ENCODE measurements around the gene IYD. TPM values are rescaled to one million over a fixed set of nuclear protein-coding genes. Genes with fewer than 3 reads are reported as not detected.

Gene IYD
- total and polyA plus RNA-seq, 10 of the 15 experiments (the other 5 are each of a cell fraction or from before 2014, with no cell fraction given) = 0.07 TPM; not detected in 9

DNA sequence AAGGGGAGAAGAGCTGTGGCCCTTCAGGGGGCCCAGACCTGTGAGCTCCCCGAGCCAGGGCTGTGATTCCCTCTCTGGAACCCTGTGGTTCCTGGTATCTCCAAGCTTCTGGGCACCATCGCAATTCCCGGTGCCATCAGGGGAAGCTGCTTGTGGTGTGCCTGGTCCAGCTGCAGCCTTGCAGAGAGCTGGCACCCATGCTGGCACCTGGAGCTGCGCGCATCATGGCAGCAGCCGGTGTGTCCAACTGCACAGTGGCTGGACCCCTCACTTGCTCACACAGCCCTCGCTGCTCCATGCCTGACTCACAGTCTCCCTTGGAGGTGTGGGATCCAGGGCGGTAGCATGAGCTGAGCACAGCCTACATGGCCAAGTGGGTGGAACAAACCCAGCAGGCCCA, 56.7 kb downstream of the IYD start:
- no peak for ATAC-seq
- Histone ChIP-seq H3K4me2 (ENCODE audit: control insufficient read depth, insufficient read depth) (no peak overlapping the region), H3K9me3 (replicated peaks; ENCODE audit: control insufficient read depth, insufficient read depth, low read length) (no peaks in the 10 kb centered on the region; the same call in 2 of the 3 replicates), H3K27me3 (replicated peaks in 1 of 2; ENCODE audit: control insufficient read depth in 2 of 2, insufficient read depth in 2 of 2, low read length in 1 of 2) (no peaks in the 10 kb centered on the region), H2AFZ (ENCODE audit: control insufficient read depth, low read depth, low read length) (no peak overlapping the region), H3K36me3 (ENCODE audit: control insufficient read depth in 2 of 2, insufficient read depth in 2 of 2, low read length in 1 of 2) (no peaks in the 10 kb centered on the region), H3K79me2 (ENCODE audit: control insufficient read depth, insufficient read depth, low read length) (no peaks in the 10 kb centered on the region), H3K4me1 (ENCODE audit: control insufficient read depth, insufficient read depth, low read length) (no peaks in the 10 kb centered on the region), H3K4me3 (no peak overlapping the region), H3K27ac (ENCODE audit: control insufficient read depth, insufficient read depth) (no peak overlapping the region), H4K20me1 (ENCODE audit: control insufficient read depth, insufficient read depth) (no peaks in the 10 kb centered on the region), H3K9ac (ENCODE audit: control insufficient read depth, insufficient read depth, low read length) (no peak overlapping the region)
- CTCF ChIA-PET = interaction anchor here (0.8 kb wide), 1 partner anchor 316 kb away, joined by 3 read pairs; no protein-coding TSS in a partner anchor
- WGBS (ENCODE audit: insufficient coverage, insufficient replicate concordance, low lambda C conversion rate, missing lambda C conversion rate) = 69% methylated on average over 8 of the region's 8 CpGs
- no peak for FAIRE-seq
- in situ Hi-C loops (cut with MboI) = no loop called here
- SMC1A ChIA-PET (ENCODE audit: uncharacterized antibody, unreplicated experiment) = interaction anchor here (0.8 to 1.2 kb wide), 3 partner anchors 388 to 392 kb away, joined by 3 to 4 read pairs (median 3); no protein-coding TSS in a partner anchor
- RAD21 ChIA-PET (ENCODE audit: unreplicated experiment) = interaction anchor here (1.2 kb wide), 1 partner anchor 392 kb away, joined by 4 read pairs; no protein-coding TSS in a partner anchor
- TF ChIP-seq SIX5 (IDR thresholded peaks at IDR 0.05; ENCODE audit: low read depth, low read length, severe bottlenecking) = no peak
- TF ChIP-seq POLR2AphosphoS5 (IDR thresholded peaks at IDR 0.05; ENCODE audit: low read length) = no peak
- TF ChIP-seq, protein P1, sequence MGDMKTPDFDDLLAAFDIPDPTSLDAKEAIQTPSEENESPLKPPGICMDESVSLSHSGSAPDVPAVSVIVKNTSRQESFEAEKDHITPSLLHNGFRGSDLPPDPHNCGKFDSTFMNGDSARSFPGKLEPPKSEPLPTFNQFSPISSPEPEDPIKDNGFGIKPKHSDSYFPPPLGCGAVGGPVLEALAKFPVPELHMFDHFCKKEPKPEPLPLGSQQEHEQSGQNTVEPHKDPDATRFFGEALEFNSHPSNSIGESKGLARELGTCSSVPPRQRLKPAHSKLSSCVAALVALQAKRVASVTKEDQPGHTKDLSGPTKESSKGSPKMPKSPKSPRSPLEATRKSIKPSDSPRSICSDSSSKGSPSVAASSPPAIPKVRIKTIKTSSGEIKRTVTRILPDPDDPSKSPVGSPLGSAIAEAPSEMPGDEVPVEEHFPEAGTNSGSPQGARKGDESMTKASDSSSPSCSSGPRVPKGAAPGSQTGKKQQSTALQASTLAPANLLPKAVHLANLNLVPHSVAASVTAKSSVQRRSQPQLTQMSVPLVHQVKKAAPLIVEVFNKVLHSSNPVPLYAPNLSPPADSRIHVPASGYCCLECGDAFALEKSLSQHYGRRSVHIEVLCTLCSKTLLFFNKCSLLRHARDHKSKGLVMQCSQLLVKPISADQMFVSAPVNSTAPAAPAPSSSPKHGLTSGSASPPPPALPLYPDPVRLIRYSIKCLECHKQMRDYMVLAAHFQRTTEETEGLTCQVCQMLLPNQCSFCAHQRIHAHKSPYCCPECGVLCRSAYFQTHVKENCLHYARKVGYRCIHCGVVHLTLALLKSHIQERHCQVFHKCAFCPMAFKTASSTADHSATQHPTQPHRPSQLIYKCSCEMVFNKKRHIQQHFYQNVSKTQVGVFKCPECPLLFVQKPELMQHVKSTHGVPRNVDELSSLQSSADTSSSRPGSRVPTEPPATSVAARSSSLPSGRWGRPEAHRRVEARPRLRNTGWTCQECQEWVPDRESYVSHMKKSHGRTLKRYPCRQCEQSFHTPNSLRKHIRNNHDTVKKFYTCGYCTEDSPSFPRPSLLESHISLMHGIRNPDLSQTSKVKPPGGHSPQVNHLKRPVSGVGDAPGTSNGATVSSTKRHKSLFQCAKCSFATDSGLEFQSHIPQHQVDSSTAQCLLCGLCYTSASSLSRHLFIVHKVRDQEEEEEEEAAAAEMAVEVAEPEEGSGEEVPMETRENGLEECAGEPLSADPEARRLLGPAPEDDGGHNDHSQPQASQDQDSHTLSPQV (IDR thresholded peaks at IDR 0.05) = no peak
- no peak for TF ChIP-seq PKNOX1 (IDR thresholded peaks at IDR 0.05)
- TF ChIP-seq, protein P2, sequence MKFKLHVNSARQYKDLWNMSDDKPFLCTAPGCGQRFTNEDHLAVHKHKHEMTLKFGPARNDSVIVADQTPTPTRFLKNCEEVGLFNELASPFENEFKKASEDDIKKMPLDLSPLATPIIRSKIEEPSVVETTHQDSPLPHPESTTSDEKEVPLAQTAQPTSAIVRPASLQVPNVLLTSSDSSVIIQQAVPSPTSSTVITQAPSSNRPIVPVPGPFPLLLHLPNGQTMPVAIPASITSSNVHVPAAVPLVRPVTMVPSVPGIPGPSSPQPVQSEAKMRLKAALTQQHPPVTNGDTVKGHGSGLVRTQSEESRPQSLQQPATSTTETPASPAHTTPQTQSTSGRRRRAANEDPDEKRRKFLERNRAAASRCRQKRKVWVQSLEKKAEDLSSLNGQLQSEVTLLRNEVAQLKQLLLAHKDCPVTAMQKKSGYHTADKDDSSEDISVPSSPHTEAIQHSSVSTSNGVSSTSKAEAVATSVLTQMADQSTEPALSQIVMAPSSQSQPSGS (IDR thresholded peaks at IDR 0.05; ENCODE audit: low read length) = no peak
- no peak for TF ChIP-seq PAX5 (IDR thresholded peaks at IDR 0.05; ENCODE audit: borderline replicate concordance, low read depth, low read length)
- no peak for TF ChIP-seq E2F8 (IDR thresholded peaks at IDR 0.05; ENCODE audit: low read depth, partially characterized antibody)
- POLR2A ChIA-PET = no interaction called here
- intact Hi-C loops (cut with micrococcal nuclease; ENCODE audit: unreplicated experiment) = no loop called here
- no TSS peak for BruUV-seq (replicated peaks)
- no peak for DNase-seq (ENCODE audit: low read depth, low spot score)
